GM18499 (cell line): Measurements from ENCODE around the gene CBLN3.

Source experiments
- ATAC-seq: cut with Tn5 transposase; IDR thresholded peaks from one replicate; pipeline ENCODE4 v1.9.1; 2021; ENCODE audit warnings: moderate number of reproducible peaks; ENCODE audit not compliant: insufficient read depth, unreplicated experiment

CBLN3 gene

GRCh38 chr14:24407608-24408325, 21.7 kb downstream of the CBLN3 start:
- ATAC-seq: no peak

- no peak for ATAC-seq
Observed at GRCh38 chr14:24406416-24406815, 23.1 kb downstream of the CBLN3 start.

GRCh38 chr14:24404814-24405213, 24.7 kb downstream of the CBLN3 start:
- ATAC-seq: no peak

GRCh38 chr14:24403294-24403998, 26.0 kb downstream of the CBLN3 start:
- no peak for ATAC-seq

- ATAC-seq: no peak
Observed at GRCh38 chr14:24401810-24402702, 27.4 kb downstream of the CBLN3 start.

- no peak for ATAC-seq
Observed at GRCh38 chr14:24399999-24400718, 29.3 kb downstream of the CBLN3 start.

GRCh38 chr14:24399447-24399822, 30.0 kb downstream of the CBLN3 start:
- no peak for ATAC-seq

GRCh38 chr14:24398653-24399446, 30.6 kb downstream of the CBLN3 start, which contains the start of gene NYNRIN:
NYNRIN (plus strand) TSS chr14:24399003; CDS start chr14:24399247, 244 bp downstream.
- ATAC-seq: no peak

GRCh38 chr14:24398293-24398652, 31.2 kb downstream of the CBLN3 start:
- ATAC-seq: no peak

- no peak for ATAC-seq
Observed at GRCh38 chr14:24397639-24398292, 31.7 kb downstream of the CBLN3 start.

- ATAC-seq: no peak
Observed at GRCh38 chr14:24395609-24396582, 33.6 kb downstream of the CBLN3 start.

GRCh38 chr14:24394275-24394674, 35.2 kb downstream of the CBLN3 start:
- no peak for ATAC-seq

GRCh38 chr14:24392325-24393091, 37.0 kb downstream of the CBLN3 start:
- ATAC-seq: no peak

GRCh38 chr14:24390701-24391468, 38.6 kb downstream of the CBLN3 start:
- no peak for ATAC-seq

- no peak for ATAC-seq
Observed at GRCh38 chr14:24389226-24389848, 40.1 kb downstream of the CBLN3 start.
